T follicular helper cell (primary cell): ENCODE data around the gene NRF1.
"Not testable (repeated sequence)": the region's sequence is repeated elsewhere in the genome, so short reads cannot be mapped to it uniquely, and the experiment has no call there.

Experiments
- DNase-seq: peaks from one replicate; pipeline ENCODE4 v3.0.0-alpha.2; 2020; ENCODE audit warnings: low read depth

The NRF1 gene

DNA sequence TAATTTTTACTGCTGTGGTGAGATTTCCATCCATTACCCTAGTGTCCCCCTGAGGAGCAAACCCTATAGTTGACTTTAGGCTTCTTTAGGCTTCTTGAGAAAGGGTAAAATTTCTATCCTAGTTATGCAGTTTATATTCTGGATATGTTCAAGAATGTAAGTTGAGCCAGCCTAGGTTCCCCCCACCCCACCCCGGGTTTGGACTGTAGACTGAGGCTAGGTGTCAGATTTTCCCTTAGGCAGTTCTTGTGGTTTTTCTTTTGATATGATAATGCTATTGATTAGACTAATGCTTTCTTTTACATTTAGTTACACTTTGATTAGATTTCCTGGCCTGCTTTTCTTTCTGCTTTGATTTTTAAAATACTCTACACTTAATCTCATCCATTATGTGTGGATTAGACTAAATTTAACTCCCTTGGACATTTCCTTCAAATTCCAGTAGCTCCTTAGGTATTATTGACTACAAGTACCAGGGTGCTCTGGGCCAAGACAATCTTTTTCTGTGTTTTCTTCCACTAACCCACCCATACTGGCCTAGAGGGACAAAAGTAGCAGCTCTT is 37.7 kb downstream of the NRF1 start:
- no peak for DNase-seq

DNA sequence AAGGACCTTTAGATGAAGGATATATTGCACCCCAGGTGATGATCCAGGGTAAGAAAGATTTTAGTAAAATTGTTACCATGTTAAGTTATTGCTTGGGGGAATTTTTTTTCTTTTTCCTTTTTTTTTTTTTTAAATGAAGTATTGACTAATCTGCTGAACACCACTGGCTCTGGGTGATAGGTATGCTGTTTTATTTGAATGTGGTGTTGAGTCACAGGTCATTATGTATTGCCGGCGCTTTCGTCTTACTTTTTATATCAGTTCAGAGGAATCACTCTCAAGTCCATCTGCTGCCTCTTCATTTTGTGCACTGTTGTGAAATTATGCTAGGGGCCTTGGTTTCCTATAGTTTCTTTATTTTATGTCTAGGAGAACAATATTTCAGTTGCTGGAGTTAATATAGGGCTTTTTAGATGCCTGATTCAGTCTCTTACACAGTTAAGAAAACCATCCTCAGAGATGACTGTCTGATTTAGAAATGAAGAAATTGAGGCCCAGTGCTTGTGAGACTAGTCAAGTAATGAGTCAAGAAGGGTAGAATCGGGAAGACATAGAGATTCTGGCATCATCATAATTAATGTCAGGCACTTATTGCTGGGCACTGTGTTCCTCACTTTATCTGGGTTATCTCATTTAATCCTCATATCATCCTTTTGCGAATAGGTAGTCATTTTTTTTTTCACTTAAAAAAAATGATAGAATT is 38.7 kb downstream of the NRF1 start:
- DNase-seq = no peak

DNA sequence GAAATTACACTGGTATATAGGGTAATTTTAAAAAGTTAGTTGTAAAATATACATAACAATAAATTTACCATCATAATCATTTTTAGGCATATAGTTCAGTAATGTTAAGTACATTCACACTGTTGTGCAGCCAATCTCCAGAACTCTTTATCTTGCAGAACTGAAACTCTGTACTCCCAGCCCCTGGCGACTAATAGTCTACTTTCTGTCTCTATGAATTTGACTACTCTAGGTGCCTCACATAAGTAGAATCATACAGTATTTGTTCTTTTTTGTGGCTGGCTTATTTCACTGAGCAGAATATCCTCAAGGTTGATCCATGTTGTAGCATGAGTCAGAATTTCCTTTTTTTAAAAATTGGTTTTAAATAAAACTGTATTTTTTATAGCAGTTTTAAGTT is 41.4 kb downstream of the NRF1 start:
- DNase-seq = no peak

DNA sequence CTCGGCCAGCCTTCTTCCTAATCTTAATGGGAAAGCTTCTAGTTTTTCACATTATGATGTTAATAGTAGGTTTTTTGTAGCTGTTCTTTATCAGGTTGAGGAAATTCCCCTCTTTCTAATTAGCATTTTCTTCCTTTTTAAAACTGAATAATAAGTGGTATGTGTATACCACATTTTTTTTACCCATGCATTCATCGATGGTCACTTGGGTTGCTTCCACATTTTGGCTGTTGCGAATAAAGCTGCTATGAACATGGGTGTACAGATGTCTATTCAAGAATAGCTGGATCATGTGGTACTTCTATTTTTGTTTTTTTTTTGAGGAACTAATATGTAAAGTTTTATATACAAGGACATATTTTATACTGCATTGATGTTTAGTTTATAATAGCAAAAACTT is 44.3 kb downstream of the NRF1 start:
- DNase-seq = no peak

DNA sequence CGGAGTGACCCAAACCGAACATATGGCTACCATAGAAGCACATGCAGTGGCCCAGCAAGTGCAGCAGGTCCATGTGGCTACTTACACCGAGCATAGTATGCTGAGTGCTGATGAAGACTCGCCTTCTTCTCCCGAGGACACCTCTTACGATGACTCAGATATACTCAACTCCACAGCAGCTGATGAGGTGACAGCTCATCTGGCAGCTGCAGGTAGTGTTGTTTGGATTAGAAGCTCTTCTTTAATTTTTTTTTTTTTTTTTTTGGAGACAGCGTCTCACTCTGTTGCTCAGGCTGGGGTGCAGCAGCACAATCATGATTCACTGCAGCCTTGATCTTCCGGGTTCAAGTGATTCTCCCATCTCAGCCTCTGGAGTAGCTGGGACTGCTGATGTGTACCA is 45.8 kb downstream of the NRF1 start:
- DNase-seq = no peak

DNA sequence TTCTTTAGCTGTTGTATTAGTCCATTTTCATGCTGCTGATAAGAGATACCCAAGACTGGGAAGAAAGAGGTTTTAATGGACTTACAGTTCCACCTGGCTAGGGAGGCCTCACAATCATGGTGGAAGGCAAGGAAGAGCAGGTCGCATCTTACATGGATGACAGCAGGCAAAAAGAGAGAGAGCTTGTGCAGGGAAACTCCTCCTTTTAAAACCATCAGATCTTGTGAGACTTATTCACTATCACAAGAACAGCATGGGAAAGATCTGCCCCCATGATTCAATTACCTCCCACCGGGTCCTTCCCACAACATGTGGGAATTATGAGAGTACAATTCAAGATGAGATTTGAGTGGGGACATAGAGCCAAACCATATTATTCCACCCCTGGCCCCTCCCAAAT is 48.4 kb downstream of the NRF1 start:
- DNase-seq = not testable (repeated sequence)

DNA sequence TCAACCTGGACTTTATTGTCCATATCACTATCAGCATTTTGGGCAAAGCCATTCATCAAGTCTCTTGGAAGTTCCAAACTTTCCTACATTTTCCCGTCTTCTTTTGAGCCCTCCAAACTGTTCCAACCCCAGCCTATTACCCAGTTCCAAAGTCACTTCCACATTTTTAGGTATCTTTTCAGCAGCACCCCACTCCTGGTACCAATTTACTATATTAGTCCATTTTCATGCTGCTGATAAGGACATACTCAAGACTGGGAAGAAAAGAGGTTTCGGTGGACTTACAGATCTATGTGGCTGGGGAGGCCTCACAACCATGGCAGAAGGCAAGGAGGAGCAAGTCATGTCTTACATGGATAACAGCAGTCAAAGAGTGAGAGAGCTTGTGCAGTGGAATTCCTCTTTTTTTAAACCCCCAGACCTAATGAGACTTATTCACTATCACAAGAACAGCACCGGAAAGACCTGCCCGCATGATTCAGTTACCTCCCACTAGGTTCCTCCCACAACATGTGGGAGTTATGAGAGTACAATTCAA is 50.2 kb downstream of the NRF1 start:
- no peak for DNase-seq

DNA sequence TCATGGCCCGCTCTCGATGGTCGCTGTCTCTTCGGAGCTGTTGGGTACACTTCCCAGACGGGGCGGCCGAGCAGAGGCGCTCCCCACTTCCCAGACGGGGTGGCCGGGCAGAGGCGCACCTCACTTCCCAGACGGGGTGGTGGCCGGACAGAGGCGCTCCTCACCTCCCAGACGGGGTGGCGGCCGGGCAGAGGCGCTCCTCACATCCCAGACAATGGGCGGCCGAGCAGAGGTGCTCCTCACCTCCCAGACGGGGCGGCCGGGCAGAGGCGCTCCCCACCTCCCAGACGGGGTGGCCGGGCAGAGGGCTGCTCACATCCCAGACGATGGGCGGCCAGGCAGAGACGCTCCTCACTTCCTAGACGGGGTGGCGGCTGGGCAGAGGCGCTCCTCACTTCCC is 51.7 kb downstream of the NRF1 start:
- not testable (repeated sequence) for DNase-seq

DNA sequence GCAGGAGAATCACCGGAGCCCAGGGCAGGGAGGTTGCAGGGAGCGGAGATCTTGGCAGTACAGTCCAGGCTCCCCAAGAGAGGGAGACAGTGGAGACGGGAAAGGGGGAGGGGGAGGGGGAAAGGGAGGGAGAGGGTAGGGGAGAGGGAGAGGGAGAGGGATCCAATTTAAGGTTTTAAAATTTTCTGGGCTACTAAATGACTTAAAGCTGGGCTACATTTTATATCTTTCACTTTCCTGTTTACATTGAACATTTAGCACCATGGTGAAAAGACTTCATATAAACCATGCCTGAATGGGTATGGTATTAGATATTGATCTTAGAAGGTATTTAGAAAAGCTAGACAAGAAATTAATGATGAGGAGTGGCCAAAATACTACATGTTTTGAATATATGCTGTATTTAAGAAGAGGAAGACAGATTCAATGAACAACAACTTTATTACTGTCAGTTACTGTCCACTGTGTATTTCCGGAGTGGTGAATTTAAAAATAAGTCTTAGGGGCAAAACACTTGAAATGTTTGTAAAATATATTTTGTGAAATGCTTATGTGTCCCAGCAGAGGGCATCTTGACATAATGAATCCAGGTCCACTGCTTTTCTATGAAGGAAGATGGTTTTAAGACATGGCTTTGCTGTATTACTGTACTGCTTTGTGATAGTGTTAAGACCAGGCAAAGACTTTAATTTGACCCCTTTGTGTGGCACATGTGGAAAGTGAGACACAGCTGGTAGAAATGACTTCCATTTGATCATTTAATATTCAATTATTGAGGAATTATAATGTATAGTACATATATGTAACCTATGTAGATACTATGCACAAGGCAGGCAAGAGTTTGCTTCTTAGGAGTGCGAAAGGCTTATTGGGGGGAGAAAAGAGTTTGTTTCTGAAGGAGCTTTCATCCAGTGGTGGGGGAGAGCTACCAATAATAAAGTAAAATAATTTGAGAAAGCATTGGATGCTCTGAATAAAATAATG is 52.8 kb downstream of the NRF1 start:
- DNase-seq = no peak

DNA sequence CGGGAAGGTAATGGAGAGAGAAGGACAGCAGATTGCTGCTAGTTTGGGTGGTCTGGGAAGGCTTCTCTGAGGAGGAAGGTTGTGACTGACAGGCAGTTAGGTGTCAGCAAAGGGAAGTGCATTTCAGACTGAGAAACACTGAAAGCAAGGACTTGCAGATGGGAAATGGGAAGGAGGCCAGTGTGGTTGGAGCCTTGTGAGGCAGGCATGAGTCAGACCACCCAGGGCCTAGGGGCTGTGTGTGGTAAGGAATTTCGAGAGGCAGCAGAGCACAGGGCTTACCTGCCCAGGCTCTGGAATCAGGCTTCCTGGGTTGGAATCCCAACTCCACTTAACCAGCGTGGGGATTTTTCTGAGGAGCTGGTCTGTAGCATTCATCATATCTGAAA is 53.5 kb downstream of the NRF1 start:
- DNase-seq = no peak

DNA sequence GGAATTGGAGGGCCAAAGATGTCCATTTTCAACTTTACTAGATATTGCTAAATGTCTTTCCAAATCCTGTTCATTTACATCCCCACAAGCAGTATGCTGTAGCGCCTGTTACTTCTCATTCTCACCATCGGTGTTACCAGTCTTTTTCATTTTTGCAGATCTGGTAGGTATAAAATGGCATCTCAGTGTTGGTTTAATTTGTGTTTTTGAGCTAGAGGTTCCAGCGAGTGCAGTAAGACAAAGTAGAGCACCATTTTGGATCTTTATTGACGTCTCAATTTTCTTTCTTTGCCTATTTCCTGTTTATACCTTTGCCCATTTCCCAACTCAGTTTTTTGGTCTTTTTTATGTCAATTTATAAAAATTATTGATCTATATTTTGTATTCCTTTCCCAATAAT is 55.6 kb downstream of the NRF1 start:
- DNase-seq = no peak

DNA sequence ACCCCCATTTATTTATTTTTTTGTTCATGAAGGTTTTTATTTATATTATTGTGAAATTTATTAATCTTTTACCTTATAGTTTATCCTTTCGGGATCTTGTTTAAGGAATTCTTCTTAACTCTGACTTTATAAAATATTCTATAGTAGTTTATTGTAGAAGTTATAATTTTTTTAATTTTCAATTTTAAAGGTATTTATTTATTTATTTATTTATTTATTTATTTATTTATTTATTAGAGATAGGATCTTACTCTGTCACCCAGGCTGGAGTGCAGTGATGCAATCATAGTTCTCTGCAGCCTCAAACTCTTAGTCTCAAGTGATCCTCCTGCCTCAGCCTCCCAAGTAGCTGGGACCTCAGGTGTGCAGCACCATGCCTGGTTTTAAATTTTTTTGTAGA is 56.0 kb downstream of the NRF1 start:
- DNase-seq = no peak

DNA sequence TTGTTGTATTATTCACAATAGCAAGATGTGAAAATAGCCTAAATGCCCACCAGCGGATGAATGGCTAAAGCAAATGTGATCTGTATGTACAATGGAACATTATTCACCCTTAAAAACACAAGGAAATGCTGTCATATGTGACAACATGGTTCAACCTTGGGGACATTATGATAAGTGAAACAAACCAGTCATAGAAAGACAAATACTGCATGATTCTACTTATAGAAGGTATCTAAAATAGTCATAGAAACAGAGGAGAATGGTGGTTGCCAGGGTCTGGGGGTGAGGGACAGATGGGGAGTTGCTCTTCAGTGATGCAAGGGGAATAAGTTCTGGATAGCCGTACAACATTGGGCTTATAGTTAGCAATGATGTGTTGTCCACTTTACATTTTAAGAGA is 58.4 kb downstream of the NRF1 start:
- DNase-seq = no peak

DNA sequence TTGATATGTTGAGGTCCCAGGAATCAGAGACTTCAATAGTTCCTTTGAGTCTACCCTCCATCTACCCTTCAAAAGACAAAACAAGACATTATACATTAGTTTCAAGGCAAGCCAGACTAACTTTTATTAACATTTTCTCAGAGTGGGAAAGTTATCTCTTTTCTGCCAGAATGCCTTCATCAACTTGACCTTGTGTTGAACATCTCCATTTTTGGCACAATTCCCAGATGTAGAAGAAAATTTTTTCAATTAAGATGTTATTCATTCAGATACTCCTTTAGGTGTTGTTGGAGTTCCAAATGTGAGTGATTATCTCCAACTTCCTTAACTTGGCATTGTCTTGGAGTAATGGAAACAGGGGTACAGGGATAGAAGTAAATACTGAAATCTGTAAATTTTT is 59.1 kb downstream of the NRF1 start:
- no peak for DNase-seq

DNA sequence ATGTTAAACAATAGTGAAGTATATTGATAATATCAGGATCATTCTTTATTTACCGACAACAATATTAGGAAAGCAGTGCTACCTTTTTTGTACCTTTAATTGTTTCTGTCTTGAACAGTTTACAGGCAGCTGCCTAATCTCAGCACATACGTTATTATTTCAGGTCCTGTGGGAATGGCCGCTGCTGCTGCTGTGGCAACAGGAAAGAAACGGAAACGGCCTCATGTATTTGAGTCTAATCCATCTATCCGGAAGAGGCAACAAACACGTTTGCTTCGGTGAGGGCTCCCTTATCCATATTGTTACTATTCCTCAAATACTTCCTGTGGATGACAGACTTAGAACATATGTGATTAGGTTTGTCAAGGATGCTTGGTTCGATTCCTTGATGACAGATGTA is 59.7 kb downstream of the NRF1 start:
- DNase-seq = no peak

DNA sequence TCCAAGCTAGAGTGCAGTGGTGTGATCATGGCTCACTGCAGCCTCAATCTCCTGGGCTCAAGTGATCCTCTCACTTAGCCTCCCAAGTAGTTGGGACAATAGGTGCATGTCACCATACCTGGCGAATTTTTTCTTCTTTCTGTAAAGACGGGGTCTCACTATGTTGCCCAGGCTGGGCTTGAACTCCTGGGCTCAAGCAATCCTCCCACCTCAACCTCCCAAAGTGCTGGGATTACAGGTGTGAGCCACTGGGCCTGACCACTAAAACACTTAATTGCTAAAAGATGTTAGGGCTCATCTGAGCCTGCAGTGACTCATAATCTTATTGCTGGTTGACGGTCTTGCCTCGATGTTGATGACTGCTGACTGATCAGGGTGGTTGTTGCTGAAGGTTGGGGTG is 63.0 kb downstream of the NRF1 start:
- DNase-seq = not testable (repeated sequence)

DNA sequence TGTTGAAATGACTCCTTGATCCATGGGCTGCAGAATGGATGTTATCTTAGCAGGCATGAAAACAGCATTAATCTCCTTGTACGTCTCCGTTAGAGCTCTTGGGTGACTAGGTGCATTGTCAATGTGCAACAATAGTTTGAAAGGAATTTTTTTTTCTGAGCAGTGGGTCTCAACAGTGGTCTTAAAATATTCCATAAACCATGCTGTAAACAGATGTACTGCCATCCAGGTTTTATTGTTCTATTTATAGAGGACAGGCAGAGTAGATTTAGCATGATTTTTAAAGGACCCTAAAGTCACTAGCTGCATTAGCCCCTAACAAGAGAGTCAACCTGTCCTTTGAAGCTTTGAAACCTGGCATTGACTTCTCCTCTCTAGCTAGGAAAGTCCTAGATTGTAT is 64.0 kb downstream of the NRF1 start:
- no peak for DNase-seq

DNA sequence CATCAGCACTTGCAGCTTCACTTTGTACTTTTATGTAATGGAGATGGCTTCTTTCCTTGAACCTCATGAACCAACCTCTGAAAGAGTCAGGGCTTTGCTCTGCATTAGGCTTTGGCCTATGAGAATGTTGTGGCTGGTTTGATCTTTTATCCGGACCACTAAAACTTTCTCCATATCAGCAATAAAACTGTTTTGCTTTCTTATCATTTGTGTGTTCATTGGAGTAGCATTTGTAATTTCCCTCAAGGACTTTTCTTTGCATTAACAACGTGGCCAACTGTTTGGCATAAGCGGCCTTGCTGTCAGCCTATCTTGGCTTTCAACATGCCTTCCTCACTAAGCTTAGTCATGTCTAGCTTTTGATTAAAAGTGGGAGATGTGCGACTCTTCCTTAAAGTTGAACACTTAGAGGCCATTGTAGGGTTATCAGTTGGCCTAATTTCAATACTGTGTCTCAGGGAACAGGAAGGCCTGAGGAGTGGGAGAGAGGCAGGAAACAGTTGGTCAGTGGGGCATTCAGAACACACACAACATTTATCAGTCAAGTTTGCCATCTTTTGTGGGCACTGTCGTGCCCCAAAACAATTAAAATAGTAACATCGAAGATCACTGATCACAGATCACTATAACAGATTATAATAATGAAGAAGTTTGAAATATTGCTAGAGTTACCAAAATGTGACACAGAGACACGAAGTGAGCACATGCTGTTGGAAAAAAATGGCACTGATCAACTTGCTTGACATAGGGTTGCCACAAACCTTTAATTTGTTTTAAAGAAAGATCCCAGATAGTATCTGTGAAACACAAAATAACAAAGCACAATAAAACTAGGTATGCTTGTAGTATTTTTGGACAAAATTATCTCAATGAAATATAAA is 64.7 kb downstream of the NRF1 start:
- no peak for DNase-seq

DNA sequence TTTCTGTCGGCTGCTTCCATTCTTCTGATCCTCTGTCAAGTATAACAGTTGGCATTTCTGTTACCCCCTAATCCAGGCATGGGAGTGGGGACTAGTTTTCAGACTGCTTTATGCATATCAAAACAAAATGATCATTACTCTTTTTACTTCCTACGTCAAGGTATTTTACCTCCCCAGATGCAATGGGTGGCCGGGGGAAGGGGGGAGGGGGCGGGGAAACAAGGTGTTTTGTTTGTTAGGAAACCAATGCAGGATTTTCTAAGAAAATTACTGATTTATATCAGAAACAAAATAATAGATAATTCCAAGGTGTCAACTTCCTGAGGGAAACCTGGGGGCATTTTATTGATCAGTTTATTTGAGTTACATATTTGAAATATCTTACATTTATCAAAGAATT is 66.3 kb downstream of the NRF1 start:
- no peak for DNase-seq

DNA sequence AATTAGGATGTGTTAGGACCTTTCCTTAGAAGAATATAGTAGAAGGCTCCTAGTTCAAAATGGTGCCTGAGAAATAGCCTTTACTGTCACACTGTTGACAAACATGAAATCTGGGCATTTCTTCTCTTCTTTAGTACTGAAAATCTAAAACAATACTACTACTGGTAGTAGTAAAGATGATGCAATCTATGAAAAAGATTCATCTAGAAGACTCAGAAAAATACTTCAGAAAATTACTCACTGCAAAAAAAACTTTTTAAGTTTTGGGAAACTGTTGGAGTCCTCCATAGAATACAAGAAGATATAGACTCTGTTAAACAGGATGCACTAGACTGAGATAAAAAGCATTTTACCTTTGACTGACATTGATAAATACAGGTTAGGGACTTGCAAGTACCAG is 67.1 kb downstream of the NRF1 start:
- DNase-seq = no peak

DNA sequence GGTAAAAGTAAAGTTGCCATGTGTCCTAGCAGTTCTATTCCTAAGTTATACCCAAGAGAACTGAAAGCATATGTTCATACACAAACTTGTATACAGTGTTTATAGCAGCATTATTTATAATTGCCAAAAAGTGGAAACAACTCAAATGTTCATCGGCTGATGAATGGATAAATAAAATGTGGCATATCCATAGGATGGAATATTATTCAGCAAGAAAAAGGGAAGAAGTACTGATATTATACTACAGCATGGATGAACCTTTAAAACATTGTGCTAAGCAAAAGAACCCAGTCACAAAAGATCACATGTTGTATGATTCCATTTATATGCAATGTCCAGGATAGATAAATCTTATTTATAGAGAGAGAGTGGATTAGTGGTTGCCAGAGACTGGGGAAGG is 68.9 kb downstream of the NRF1 start:
- no peak for DNase-seq

DNA sequence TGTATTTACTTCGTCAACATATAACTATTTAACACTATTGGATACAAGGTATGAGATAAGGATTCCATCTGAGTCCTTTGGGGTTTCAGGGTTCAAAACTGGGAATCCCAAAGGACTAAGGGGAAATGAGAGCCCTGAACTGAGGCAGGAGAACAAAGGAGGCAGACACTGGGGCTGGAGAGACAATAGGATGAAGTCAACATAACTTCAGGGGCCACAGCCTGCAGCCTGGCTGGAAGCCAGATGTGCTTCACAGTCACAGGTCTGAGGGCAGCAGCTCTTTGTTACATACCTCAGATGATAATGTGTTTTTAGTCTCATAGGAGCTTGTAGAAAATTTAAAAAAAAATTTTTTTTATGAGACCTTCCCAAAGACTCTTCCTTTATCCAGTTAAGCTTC is 73.3 kb downstream of the NRF1 start:
- DNase-seq = no peak
